Stimulated activated CD4-positive, alpha-beta T cell treated with anti-CD3 and anti-CD28 coated beads, Interleukin-15, amount 100 ng/mL, for 24 hours (primary cell): ENCODE measurements around the gene COQ10B.
"Not testable (repeated sequence)": the region's sequence is repeated elsewhere in the genome, so short reads cannot be mapped to it uniquely, and the experiment has no call there.

Experiments used
- DNase-seq: peaks from one replicate; pipeline ENCODE4 v3.0.0-alpha.2; 2020

The COQ10B gene

DNA sequence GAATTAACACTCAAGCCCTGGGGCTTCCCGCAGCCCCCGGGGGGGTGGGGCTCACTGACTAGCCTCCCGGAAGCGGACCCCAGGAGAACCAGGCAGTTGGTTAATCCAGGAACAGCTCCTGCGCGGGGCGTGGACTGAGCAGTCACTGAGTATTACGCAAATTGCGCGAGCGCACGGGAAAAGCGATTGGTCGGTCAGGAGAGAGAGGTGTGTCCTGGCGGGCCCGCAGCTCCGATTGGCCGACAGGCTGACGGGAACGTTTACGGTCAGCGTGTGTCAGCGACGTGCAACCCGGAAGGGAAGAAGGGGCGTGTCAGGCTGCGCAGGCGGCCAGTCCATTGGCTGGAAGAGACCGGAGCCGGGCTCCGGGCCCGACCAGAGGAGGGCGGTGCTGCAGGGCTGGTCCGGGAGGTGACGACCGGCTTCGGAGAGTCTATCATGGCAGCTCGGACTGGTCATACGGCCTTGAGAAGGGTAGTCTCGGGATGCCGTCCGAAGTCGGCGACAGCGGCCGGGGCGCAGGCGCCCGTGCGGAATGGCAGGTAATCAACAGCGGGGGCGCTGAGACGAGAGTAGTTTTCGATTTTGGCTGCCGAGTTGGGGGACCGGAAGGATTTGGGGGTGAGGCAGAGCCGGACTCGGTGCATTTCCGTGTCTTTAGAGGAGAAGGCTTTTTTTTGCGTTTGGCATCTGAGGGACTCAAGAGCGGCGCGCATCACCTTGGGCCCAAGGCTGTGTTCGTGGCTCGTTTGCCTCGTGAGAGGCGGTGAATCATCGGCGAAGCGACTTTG is at the start of gene COQ10B:
Gene COQ10B (plus strand): TSS at position 430 of the 791 bp plus-strand sequence. CDS start 9 bp downstream, at position 439.
- DNase-seq = peak; percentile 99

DNA sequence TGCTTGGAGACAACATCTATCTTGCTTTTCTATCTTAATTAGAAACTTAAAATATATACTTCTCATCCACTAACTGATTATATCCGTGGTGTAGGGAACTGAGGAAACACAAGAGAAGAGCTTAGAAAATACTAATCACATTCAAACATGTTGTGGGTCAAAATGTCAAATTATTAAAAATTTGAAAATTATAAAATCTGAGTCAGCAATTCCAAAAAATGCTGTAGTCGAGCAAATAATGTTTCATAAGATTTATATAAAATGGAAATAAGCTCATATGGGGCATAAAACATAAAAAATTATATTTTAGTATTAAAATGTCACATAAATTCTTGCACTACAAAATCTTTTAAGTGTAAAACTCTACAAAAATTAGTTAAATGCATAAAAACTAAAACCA is 47.8 kb upstream of the COQ10B start:
- DNase-seq = no peak

DNA sequence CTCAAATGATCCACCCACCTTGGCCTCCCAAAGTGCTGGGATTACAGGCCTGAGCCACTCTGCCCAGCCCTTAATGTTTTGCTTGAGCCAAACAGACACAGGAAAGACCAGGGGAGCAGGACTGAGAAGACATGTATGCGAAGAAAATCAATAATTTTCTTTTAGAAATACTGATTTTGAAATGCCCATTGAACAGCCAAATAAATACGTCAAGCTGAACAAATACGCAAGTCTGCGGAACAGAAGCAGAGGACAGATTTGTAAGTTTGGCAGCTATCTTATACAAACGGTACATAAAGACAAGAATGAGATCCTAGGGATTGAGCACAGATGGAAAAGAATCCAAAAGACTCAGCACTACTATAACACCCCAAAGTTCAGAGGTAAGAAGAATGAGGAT is 39.3 kb upstream of the COQ10B start:
- no peak for DNase-seq

DNA sequence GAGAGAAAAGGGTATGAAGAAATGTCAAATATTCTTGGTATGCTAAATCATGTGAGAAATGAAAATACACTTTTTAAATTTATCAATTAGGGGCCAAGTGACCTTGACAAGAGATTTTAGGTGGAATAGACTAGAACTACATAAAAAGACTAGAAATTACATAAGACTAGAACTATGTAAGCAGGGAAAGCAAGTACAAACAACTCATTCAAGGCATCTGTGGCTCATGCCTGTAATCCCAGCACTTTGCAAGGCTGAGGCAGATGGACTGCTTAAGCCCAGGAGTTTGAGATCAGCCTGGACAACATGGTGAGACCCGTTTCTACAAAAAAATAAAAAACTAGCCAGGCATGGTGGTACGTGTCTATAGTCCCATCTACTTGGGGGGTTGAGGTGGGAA is 38.8 kb upstream of the COQ10B start:
- DNase-seq = no peak

DNA sequence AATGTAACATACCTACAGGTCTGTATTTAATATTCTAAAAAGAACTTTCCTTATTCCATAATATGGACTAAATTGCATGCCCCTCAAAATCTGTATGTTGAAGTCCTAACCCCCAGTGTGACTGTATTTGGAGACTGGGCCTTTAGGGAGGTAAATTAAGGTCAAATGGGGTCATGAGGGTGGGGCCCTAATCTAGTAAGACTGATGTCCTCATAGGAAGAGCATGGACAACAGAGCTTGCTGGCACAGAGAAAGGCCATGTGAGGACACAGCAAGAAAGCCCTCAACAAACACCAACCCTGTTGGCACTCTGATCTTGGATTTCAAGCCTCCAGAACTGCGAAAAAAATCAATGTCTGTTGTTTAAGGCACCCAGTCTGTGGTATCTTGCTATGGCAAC is 37.1 kb upstream of the COQ10B start:
- DNase-seq = no peak

DNA sequence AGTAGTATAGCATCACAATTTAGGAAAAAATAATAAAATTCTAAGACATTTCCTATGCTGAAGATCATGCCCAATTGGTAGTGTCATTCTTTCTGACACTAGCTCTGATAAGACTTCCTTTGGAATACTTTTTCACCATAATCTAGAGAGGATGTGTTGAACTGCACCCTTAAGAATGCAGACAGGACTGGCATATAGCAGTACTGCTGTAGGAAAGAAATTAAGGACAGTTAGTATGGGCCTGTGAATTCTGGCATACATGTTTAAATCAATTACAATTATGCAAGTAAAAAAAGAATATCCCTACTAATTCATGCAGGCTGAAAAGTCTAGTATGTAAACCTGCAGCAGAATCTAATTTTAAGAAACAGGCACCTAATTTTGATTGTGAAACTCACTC is 33.9 kb upstream of the COQ10B start:
- no peak for DNase-seq

DNA sequence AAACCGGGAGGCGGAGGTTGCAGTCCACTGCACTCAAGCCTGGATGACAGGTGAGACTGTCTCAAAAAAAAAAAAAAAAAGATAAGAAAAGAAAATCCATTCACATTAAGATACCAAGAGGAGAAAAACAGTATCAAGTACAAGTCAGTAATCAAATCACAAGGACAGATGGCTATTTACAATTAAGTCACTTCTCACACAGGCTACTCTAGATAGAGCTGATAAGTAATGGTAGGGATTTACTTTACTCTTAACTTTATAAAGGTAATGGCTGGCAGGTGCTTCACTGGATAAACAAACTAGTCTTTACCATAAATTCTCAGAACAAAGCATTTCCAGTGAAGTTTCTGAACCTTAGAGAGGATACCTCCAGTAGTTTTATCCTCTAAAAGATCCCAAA is 30.0 kb upstream of the COQ10B start:
- DNase-seq = no peak

DNA sequence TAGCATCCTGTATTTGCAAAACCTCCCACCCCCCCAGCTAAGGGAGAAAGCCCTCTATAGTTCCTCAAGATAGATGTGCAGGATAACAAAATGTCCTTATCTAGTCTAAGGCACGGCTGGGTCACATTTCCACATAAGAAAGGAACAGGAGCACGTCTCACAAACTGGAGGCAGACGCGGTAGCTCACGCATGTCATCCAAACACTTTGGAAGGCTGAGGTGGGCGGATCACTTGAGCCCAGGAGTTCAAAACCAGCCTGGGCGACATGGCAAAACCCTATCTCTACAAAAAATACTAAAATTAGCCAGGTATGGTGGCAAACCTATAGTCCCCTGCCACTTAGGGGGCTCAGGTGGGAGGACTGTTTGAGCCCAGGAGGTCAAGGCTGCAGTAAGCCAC is 27.8 kb upstream of the COQ10B start:
- DNase-seq = no peak

DNA sequence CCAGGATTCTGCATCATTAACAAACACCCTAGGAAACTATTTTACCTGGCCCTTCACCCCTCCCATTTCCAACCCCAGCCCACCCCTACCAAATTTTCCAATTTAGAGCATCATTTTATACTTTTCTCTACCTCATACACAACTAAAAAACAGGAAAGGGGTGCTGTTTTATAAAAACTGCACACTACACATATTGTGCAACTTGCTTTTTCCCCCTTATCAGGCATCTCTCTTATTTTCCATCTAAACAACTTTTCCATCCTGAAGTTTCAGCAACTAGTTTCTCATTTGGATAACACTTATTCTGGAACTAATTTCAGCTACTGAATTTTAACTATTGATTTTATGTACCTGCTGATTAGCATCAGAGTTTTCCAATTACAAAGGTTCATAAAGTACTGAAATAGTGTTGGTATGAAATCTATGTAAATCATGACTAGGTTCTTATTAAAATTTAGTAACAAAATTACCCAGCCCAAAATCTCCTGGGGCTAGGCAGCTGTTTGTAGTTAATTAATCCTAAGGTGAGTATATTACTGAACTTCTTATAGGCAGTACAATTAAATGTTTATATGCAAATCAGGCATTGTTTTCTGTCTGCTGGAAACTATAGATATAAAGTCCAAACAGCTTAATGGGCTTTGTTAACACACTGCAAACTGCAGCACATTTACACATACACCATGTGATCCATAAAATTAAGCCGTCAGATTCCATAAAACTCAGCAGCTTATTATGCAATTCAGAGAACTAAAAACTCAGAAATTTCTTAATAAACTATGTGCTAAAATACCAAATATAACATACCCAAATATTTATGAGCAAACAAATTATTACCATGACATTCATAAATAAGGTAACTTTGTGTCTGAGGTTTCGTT is 26.4 kb upstream of the COQ10B start:
- no peak for DNase-seq

DNA sequence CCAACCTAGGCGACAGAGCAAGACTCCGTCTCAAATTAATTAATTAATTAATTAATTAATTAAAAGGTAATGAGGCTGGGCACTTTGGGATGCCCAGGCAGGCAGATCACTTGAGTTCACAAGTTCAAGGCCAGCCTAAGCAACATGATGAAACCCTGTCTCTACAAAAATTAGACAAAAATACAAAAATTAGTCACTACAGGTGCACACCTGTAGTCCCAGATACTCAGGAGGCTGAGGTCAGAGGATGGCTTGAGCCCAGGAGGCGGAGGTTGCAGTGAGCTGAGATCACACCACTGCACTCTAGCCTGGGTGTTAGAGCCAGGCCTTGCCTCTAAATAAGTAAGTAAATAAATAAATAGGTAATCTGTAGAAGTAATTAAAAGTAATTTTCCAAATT is 25.4 kb upstream of the COQ10B start:
- no peak for DNase-seq

DNA sequence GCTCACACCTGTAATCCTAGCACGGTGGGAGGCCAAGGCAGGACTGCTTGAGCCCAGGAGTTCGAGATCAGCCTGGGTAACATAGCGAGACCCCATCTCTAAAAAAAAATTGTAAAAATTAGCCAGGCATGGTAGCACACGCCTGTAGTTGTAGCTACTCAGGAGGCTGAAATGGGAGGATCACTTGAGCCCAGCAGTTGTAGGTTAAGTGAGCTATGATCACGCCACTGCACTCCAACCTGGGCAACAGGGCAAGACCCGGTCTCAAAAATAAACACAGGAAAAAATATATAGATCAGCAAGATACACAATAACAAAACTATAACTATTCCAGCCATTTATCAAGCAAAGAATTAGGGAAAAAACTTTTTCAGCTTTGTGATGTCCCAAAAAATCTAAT is 21.5 kb upstream of the COQ10B start:
- DNase-seq = no peak

DNA sequence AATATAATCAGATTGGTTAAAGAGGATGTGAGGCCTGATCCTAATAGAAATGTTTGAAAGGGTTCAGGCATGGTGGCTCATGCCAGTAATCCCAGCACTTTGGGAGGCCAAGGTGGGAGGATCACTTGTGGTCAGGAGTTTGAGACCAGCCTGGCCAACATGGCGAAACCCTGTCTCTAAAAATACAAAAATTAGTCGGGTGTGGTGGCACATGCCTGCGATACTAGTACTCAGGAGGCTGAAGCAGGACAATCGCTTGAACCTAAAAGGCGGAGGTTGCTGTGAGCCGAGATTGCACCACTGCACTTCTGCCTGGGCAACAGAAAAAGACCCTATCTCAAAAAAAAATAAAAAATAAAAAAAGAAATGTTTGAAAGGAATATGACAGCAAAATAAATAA is 20.8 kb upstream of the COQ10B start:
- DNase-seq = not testable (repeated sequence)

DNA sequence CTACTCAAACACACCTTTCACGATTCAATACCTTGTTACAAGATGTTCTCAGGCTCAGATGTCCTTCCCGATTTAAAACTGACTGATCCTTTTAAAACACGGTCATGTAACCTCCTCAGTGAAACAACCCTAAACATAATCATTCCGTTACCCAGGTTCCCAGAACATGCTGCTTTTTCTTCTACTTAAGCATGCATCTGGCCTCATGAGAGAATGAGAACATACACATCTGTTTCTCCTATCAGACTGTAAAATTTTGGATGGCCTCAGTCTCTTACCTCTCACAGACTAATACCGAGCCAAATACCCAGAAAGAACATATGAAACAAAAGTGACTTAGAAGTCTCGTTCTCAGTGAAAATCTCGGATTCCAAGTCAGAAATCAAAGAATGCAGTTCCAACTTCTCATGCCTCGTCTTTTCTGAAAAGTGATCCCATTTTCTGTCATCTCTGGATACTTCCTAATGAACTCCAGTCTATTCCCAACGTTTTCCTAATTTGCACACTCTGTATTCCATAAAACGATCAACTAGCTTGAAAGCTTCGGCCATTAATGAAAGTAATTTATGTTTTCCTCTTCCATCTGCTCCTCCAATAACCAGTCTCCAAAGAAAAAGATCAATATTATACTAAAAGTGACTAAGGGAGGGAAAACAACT is 19.4 kb upstream of the COQ10B start:
- no peak for DNase-seq

DNA sequence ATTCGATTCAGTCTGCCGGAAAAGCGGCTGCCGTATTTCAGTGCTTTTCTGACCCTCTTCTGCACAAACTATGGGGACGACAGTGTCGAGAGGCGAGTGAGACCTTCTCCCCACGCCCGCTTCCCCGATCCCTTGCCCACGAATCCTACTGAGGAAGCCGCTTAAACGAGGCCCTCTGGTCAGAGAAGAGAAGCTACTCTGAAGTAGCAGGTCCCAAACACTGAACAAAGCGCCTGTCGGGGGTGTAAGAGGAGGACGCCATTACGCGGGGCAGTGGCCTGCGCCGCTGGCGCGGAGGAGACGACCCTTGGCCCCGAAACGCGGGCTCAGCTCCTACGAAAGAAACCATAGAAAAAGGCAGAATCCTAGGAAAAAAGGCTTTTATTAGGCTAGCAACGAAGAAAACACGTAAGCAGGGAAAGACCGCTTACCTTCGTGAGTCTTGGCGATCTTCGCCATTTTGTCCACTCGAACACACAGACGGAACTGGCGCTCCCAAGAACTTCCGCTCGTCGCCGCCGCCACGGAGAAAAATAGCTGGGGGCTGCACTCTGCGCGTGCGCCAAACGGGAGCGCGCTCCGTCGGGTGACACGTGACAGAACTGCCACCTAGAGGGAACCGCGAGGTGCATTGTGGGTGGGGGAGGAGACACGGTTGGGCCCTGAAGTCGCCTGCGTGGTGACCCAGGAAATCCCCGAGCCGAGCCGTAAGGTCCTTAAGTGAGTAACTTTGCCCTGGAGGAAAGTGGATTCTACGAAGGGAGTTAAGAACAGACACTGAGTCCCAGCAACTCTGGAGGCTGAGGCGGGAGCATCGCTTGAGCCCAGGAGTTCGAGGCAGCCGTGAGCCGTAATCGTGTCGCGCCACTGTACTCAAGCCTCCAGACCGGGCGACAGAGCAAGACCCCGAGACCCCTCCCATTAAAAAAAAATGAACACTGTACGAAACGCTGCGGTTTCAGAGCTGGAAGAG is 18.5 kb upstream of the COQ10B start, which contains the start of gene SF3B1:
Gene SF3B1 (minus strand): TSS at position 488 of the 973 bp plus-strand sequence. CDS start 29 bp downstream, at position 459.
- peak; percentile 99 for DNase-seq

DNA sequence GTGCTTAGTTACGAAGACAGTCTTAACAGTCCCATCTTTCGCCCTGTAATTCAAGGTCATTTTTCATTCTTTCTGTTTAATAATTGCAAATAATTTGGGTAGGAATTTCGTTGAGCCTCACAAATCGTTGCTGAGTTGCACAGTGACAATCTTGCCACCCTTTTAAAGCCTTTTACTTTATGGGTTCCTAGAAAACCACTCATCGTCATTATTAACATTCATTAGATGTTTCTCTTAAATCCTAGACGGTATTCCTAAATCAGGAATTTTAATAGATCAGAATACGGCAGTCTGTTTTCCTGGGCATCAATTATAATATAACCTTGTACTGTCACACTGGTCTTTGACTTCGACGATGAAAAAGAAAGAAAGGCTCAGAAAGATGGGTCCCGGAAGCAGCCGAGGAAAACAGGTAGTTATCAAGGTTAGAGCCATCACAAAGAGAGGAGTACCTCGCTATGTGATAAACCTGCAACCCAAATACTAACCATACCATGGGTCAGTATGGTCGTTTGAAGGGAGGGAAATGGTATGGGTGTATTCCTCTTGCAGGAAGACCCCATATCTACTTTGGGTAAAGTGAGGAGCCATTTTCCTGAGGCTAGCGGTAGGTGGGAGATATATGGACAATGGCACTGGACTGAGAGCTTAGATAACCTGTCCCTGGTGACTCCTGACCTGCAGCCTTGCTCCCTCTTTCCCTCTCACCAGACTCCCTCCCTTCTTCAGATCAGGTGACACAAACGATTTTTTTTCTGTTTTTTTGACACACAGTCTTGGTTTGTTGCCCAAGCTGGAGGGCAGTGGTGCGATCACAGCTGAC is 17.5 kb upstream of the COQ10B start:
- no peak for DNase-seq

DNA sequence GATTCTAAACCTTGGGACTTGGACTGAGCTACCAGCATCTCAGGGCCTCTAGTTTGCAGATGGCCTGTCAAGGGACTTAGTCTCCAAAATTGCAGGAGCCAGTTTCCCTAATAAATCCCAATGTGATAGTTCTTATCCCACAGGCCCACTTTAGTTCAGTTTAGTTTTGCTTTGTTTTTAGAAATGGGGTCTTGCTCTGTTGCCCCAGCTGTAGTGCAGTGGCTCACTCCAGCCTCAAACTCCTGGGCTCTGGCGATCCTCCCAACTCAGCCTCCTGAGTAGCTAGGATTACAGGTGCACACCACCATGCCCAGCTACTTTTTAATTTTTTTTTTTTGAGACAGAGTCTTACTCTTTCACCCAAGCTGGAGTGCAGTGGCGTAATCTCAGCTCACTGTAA is 16.0 kb upstream of the COQ10B start:
- DNase-seq = no peak

DNA sequence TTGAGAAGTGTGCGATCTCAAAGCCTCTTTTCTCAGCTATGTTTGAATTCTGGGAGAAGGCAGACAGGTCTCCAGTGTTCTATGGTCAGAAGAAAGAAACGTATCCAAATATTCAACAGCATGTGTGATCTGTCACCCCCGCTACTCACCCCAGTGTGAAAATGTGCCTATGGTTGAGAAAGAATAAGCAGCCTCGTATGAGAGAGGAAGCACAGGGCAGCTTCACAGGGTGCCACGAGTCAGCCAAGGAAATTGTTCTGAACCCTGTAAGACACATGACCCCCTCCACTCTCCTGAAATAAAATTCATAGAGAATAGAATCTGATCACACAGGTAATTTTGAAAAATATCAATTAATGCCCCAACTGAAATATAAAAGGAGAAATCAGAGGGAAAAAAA is 10.5 kb upstream of the COQ10B start:
- no peak for DNase-seq

DNA sequence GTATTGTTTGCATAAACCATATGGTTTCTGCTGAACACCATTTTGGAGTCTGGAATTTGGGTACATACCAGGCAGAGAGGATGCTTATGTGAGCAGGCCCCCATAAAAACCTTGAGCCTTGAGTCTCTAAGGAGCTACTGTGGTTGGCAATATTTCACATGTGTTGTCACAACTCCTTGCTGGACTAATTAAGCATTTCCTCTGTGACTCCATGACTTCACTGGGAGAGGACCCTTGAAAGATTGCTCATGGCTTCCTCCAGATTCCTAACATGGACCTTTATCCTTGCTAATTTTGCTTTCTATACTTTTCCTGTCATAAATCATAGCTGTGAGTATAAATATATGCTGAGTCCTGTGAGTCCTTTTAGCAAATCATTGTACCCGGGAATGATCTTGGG is 7.6 kb upstream of the COQ10B start:
- no peak for DNase-seq

DNA sequence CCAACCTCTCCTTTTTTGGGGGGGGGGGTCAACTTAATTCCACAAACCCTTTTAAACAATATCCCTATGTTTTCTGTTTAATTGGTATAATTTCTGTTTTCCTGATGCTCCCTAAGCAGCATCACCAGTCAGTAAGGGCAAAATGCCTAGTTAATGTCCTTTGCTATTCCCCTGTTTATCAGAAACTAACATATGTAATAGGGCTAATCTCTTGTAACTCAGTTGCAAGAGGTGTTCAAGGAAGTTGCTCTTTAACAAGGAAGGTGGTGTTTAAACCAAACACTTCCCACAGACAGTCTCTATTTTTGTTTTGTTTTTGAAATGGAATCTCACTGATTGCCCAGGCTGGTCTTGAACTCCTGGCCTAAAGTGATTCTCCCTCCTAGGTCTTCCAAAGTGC is 6.5 kb upstream of the COQ10B start:
- DNase-seq = no peak

DNA sequence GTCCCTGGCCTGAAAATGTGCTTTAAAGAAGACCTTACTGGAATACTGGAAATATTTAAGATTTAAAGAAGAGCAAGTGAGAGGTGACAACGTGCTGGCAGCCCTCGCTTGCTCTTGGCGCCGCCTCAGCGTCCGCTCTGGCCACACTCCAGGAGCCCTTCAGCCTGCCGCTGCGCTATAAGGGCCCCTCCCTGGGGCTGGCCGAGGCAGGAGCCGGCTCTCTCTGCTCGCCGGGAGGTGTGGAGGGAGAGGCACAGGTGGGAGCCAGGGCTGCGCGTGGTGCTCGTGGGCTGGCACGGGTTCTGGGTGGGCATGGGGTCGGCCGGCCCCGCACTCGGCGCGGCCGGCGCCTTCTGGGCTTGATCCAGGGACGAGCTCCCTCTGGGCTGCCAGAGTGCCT is 2.9 kb upstream of the COQ10B start:
- DNase-seq = no peak

DNA sequence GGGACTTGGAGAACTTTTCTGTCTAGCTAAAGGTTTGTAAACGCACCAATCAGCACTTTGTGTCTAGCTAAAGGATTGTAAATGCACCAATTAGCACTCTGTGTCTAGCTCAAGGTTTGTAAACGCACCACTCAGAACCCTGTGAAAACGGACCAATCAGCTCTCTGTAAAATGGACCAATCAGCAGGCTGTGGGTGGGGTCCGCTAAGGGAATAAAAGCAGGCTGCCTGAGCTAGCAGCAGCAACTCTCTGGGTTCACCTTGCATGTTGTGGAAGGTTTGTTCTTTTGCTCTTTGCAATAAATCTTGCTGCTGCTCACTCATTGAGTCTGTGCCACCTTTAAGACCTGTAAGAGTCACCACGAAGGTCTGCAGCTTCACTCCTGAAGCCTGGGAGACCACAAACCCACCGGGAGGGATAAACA is 2.4 kb upstream of the COQ10B start:
- DNase-seq = peak; percentile 10
